Jurkat, Clone E6-1 (cell line): ENCODE results near the gene EVI5L.
"Not testable (repeated sequence)": the region's sequence is repeated elsewhere in the genome, so short reads cannot be mapped to it uniquely, and the experiment has no call there.

Experiments
- DNase-seq: peaks from one replicate; pipeline ENCODE4 v3.0.0-alpha.2; 2011; ENCODE audit warnings: low read depth, low spot score
- H3K4me3 ChIP-seq: 2 replicates; pipeline ENCODE4 v1.5.1; 2011; ENCODE audit warnings: mild to moderate bottlenecking, low read length, control low read depth, moderate library complexity

Gene EVI5L

DNA sequence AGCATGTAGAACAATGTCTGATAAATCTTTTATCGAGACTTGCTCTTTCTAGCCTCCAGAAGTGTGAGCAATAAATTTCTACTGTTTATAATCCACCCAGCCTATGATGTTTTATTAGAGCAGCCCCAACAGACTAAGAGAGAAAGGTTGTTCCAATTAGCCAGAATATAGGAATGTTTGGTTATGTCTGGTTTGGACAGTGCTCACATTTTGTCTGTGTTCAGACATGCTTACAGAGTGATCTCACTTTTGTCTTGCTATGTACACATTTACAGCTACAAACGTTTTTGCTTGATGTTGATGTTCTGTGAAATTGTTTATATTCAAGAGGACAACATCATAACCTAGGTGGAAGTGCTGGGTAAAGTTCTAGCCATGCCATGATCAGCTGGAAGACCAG, 18.0 kb upstream of the EVI5L start:
- DNase-seq = no peak
- no peak overlapping the region for H3K4me3 ChIP-seq

DNA sequence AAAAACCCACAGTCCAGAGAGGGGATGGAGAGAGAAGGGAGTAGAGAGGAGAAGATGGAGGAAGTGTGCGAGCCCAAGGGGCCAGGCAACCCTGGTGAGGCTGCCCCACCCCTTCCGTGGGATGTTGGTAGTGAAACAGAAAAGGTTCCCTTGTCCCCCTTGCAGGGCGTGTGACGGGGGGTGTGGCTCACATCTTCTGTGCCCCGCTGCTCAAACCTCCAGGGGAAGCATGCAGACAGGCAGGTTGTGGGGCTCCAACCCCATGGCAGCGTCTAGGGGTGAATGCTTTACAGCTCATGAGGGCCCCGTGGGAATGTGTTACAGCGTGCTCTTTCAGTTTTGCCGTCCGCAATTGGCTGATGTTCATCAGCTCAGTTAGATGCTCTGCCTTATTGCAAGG, 14.7 kb upstream of the EVI5L start:
- no peak for DNase-seq
- H3K4me3 ChIP-seq = no peak overlapping the region

DNA sequence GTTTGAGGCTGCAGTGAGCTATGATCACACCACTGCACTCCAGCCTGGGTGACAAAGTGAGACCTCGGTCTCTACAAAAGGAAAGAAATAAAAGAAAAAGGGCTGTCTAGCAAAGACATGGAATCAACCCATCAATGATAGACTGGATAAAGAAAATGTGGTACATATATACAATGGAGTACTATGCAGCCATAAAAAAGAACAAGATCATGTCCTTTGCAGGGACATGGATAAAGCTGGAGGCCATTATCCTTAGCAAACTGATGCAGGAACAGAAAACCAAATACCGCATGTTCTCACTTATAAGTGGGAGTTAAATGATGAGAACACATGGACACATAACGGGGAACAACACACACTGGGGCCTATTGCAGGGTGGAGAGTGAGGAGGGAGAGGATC, 14.0 kb upstream of the EVI5L start:
- DNase-seq, H3K4me3 ChIP-seq: not testable (repeated sequence)

DNA sequence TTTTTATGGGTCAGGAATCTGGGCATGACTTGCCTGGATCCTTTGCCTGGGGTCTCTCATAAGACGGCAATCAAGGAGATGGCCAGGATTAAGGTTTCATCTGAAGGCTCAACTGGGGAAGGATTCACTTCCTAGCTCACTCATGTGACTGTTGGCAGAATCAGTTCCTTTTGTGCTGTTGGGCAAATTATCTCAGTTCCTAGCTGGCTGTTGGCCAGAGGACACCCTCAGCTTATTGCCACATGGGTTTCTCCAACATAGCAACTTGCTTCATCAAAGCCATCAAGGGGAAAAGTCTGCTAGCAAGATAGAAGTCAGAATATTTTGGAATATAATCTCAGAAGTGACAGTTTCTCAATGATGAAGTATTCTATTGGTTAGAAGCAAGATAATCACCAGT, 12.2 kb upstream of the EVI5L start:
- no peak for DNase-seq

DNA sequence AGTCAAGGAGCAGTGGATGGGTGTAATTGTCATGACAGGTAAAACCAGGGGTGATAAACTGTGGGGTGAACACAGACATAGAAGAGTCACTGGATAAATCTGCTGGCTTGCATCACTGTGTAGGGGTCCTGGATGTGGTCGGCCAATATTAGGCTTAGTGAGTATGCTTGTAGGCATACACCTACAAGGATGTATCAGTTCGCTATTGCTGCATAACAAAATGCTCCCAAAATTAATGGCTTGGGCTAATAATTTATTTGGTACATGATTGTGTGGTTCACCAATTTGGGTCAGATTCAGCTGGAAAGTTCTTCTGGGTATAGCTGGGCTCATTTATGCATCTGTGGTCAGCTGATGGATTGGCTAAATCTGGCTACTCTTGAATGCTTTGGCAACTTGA, 11.2 kb upstream of the EVI5L start:
- no peak overlapping the region for H3K4me3 ChIP-seq
- DNase-seq = no peak

More for the DNA sequence above, 12.2 kb upstream of the EVI5L start:
- H3K4me3 ChIP-seq = no peak overlapping the region

DNA sequence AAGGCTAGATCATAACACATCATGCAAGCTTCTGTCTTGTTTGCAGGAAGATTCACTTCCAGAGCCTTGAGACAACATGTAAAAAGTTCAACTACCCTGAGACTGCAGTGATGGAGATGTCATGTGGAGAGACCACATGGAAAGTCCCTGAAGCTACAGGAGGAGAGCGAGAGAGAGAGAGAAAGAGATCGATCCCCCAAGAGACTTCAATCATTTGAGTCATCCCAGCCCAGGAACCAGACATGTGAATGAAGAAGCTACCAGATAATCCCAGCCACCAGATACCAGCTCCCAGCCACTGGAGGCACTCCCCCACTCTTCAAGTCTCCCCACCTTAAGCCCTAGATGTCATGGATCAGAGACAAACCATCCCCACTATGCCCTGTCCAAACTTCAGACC, 10.7 kb upstream of the EVI5L start:
- no peak for DNase-seq
- no peak overlapping the region for H3K4me3 ChIP-seq

DNA sequence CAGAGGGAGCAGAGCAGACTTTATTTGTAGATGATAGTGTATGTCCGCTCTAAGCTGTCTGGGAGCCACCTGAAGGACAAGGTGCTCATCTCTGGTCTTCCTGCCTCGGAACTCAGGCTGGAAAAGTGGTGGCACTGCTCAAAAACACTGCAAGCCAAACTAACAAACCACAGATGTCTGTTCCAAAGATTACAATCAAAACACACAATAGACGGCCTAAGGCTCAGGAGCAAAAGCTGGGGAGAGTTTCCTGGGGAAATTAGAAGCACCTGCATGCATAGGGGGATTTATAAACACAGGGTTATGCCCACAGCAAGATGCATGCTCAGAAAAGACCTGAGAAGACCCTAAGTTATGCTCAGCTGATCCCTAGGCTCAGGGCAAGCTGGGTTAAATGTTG, 9.4 kb upstream of the EVI5L start:
- peak overlapping the region; percentile 6; the same call in 1 of the 2 replicates for H3K4me3 ChIP-seq
- peak; percentile 69 for DNase-seq

DNA sequence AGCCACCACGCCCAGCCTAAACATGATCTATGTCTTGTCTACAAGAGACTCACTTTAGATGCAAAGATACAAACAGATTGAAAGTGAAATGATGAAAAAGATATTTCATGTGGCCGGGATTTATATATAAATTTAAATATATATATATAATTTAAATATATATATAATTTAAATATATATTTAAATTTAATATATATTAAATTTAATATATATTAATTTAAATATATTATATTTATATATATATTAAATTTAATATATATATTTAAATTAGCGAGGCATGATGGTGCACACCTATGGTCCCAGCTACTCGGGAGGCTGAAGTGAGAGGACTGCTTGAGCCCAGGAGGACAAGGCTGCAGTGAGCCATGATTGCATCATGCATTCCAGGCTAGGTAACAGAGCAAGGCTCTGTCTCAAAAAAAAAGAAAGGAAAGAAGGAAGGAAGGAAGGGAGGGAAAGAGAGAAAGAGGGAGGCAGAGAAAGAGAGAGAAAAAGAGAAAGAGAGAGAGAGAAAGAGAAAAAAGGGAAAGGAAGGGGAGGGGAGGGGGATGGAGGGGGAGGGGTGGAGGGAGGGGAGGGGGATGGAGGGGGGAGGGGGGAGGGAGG, 7.0 kb upstream of the EVI5L start:
- DNase-seq = no peak
- no peak overlapping the region for H3K4me3 ChIP-seq

DNA sequence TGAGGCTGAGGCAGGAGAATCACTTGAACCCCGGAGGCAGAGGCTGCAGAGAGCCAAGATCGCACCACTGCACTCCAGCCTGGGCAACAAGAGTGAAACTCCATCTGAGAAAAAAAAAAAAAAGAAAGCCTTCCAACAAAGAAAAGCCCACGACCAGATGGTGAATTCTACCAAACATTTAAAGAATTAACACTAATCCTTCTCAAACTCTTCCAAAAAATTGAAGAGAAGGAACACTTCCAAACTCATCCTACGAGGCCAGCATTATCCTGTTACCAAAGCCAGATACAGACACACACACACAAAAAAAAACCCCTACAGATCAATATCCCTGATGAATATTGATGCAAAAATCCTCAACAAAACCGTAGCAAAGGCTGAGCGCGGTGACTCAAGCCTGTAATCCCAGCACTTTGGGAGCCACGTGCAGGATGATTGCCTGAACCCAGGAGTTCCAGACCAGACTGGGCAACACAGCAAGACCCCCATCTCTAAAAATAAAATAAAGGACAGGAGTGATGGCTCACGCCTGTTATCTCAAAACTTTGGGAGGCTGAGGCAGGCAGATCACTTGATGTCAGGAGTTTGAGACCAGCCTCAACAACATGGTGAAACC, 6.2 kb upstream of the EVI5L start:
- no peak for DNase-seq
- H3K4me3 ChIP-seq = no peak overlapping the region

DNA sequence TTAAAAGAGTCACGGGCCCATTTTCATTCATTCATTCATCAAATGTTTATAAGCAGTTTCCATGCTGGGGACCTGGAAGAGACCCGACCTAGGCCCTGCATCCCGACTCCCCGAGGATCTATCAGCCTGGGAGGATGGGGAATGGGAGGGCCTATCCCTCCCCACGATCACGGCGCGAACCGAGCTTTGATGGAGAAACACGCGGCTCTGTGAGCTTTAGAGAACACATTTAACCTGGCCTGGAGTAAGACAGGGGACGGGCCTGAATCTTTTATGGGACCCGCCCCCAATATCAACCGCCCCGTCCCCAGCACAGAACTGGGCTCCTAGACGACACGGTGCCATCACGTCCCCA, 875 bp upstream of the EVI5L start:
- no peak for DNase-seq
- H3K4me3 ChIP-seq = peak overlapping the region; percentile 49

DNA sequence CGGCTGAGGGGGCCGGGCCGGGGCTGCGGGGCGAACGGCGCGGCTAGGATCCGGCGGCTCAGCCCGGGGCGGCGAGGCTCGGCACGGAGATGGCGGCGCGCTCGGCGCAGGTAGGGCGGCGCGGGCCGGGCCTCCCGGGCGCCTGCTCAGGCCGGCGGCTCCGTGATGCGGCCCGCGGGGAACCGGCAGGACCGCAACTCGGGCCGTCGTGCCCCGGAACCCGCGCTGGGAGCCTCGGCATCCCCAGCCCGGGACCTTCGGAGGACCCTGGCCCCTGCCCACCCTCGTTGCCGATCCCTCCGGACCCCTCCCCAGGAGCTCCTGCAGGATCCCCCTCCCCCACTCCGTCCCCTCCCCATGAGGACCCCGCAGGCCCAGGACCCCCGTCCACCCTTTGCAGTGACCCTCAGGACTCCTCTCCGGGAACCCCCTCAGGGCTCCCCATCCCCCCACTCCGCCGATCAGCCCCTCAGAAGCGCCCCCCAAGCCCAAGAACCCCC, 304 bp downstream of the EVI5L start:
- no peak for DNase-seq
- H3K4me3 ChIP-seq = peak overlapping the region; percentile 58

DNA sequence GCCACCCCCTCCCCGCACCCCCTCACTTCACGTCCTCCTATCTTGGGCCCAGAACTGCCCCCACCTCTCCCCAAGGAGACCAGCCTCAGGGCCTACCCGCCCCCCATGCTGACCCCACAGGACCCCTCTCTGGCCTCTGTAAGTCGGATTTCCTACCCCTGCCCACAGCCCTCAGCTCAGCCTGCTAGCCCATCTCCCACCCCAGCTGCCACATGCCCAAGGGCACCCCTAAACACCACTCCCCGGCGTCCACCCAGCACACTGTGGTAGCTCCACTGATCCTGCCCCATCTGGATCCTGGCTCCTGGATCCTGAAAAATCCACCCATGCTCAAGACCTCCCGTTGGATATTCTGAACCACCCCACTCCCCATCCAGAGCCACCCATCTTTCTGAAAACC, 805 bp downstream of the EVI5L start:
- H3K4me3 ChIP-seq = peak overlapping the region; percentile 58
- DNase-seq = no peak

DNA sequence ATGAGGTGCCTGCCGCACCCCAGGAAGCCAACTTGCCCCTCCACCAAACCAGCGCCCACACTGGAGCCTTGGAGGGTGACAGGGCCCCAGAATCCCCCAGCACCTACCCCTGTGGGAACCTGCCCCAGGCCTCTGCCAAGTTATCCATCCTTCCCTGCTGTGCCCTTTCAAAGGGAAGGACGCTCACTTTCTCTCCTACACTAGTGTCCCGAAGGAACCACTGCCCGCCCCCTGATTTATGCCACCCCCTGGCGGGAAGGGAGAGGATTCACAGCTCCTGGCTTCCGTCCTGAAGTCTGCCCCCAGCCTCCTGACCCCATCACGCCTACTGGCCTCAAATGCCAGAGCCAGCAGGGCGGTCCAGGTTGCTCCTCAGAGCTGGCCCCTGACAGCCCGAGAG, 1.4 kb downstream of the EVI5L start:
- H3K4me3 ChIP-seq = no peak overlapping the region
- DNase-seq = no peak

DNA sequence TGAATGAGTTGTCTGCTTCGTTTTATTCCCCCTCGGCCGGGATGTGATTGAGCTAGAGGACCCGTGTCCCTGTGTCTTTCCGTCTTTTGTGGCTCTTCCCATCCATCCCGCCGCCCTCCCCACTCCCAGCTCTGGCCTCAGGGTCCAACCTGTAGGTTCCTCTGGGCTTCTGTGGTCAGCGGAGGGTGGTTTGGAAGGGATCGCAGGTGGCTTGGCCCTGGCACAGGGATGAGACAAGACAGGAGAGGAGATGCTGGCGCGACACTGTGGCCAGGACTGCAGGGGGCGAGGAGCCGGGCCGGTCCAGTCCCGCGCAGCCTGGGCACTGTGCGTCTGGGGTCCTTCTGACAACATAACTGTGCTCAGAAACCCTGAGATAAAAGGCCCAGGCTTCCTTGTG, 2.0 kb downstream of the EVI5L start:
- no peak overlapping the region for H3K4me3 ChIP-seq
- DNase-seq = no peak

DNA sequence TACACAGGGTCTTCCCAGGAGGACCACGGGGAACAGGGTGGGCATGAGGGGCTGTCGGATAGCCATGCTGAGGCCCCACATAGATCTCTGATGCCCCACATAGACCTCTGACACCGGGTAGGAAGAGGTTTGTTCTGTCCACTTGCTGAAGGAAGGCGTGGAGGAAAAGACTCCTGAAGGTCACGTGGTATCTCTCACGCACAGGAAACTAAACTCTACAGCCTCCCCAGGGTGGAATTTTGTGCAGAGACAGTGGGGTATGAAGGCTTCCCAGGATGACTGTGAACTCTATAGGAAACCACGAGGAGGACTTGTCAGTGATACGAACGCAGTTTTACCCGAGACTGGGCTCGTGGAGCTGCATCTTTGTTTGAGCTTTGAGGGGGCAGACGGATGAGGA, 2.8 kb downstream of the EVI5L start:
- H3K4me3 ChIP-seq = no peak overlapping the region
- DNase-seq = no peak

DNA sequence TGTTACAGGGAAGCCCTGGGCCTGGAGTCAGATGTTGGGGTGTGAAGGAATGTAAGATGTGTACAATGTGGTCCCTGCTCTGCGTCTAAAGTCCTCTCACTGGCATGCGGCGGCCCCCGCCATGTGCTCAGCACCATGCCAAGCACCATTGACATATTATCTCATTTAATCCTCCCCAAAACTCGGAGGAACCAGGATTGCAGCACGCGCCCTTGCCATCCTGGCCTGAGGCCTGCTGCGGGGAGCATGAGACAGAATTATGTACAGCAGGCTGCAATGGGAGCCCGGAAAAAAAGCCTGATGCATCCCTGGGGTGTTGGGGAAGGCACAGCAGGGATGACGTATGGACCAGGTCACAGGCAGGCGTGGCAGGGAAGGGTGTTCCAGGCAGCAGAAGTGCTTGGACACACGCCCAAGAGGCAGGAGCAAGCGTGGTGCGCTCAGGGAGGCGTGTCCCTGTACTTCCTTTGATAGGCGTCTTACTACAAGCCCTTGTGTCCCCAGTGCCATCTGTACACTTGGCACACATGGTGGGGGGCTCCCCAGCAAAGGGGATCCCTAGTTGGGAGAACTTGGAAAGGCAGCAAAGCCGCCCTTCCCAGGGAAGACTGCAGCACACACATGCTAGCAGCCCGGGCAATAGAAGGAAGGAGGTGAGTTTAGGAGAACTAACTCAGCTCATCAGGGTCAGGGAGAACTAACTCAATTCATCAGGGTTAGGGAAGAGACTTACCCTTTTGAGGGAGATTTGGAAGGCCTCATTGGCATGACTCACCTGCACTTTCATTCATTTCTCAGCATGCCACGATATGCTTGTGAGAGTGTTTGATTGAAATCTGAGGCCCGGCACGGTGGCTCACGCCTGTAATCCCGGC, 3.4 kb downstream of the EVI5L start:
- no peak overlapping the region for H3K4me3 ChIP-seq
- DNase-seq = no peak

DNA sequence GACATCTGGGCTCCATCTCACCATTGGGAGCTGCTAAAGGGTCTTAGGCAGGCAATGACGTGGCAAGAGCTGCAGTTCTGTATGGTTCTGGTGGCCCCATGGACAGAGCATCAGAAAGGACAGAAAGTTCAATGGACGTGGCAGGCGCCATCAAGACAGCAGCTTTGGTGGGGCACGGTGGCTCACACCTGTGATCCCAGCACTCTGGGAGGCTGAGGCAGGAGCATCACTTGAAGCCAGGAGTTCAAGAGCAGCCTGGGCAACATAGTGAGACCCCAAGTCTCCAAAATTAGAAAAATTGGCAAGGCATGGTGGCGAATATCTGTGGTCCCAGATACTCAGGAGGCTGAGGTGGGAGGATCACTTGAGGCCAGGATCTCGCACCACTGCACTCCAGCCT, 9.5 kb downstream of the EVI5L start:
- DNase-seq = no peak
- no peak overlapping the region for H3K4me3 ChIP-seq

DNA sequence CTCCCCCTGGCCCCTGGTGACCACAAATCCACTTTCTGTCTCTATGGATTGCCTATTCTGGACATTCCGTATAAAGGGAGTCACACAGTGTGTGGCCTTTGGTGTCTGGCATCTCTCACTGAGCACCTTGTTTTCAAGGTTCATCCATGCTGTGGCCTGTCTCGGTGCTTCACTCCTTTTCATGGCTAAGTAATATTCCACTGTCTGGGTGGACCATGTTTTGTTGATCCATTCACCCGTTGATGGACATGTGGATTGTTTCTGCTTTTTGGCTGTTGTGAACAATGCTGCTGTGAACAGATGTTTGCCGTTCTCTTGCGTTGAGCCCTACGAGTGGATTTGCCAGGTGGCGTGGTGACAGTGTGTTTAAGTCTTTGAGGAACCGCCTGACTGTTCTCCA, 10.6 kb downstream of the EVI5L start:
- DNase-seq = no peak
- no peak overlapping the region for H3K4me3 ChIP-seq

DNA sequence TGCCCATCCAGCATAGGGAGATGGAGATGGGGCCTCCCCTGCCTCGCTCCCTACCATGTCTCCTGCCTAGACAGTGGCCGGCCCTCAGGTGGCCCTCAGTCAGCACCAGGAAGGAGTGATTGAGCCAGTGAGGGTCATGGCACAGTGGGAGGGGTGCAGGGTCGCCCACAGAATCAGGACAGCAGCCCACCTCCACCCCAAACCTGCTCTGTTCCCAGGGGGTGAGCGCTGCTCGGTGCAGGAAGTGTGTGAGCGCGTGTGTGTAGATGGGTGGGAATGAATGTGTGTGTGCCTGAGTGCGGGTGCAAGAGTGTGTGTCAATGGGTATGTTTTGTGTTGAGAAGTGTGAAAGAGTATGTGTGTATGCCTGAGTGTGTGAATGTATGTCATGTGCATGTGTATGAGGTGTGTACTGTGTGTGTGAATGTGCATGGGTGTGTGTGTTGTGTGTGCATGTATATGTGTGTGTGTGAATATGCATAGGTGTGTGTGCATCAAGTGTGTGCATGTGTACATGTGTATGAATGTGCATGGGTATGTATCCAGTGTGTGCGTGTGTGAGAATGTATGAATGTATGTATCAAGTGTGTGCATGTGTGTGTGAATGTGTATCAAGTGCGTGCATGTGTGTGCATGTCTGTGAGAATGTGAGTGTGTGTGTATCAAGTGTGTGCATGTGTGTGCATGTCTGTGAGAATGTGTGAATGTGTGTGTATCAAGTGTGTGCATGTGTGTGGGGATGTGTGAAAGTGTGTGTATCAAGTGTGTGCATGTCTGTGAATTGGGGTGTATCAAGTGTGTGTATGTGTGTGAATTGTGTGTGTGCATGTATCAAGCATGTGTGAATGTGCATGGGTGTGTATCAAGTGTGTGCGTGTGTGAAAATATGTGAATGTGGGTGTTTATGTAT, 12.0 kb downstream of the EVI5L start:
- H3K4me3 ChIP-seq = no peak overlapping the region
- no peak for DNase-seq
